Mesenchymal stem cell (in vitro differentiated cells and primary cell): ENCODE data around the gene HMGCLL1.

ENCODE experiments used
- DNase-seq: peaks from one replicate; pipeline ENCODE4 v3.0.0-alpha.2; 2013
- H2AFZ ChIP-seq: one replicate; pipeline ENCODE4 v1.6.1; 2013; ENCODE audit warnings: low read depth, mild to moderate bottlenecking, control low read depth, inconsistent platforms, low read length, moderate library complexity
- H2AK5ac ChIP-seq: 2 replicates; pipeline ENCODE4 v1.6.1; 2013; ENCODE audit warnings: low read length, moderate library complexity, mild to moderate bottlenecking, inconsistent platforms; ENCODE audit not compliant: severe bottlenecking
- H2BK120ac ChIP-seq: one replicate; pipeline ENCODE4 v1.6.1; 2013; ENCODE audit warnings: low read depth, mild to moderate bottlenecking, inconsistent platforms, low read length, moderate library complexity
- H2BK12ac ChIP-seq, 2 experiments: one replicate each; pipeline ENCODE4 v1.6.1; 2013; ENCODE audit warnings: inconsistent platforms in 2 of 2, low read length in 2 of 2, mild to moderate bottlenecking in 2 of 2, moderate library complexity in 2 of 2, control low read depth in 1 of 2
- H2BK15ac ChIP-seq: one replicate; pipeline ENCODE4 v1.6.1; 2013; ENCODE audit warnings: mild to moderate bottlenecking, low read depth, inconsistent platforms; ENCODE audit not compliant: poor library complexity, severe bottlenecking
- H2BK5ac ChIP-seq: 2 replicates; pipeline ENCODE4 v1.6.1; 2013; ENCODE audit warnings: low read depth, mild to moderate bottlenecking, low read length, control low read depth, inconsistent platforms; ENCODE audit not compliant: poor library complexity, severe bottlenecking
- H3K14ac ChIP-seq, 2 experiments: one replicate each; pipeline ENCODE4 v1.6.1; 2013; ENCODE audit warnings: inconsistent platforms in 2 of 2, low read length in 2 of 2, control low read depth in 1 of 2, mild to moderate bottlenecking in 1 of 2, moderate library complexity in 1 of 2
- H3K18ac ChIP-seq, 2 experiments: one replicate each; pipeline ENCODE4 v1.6.1; 2013; ENCODE audit warnings: inconsistent platforms in 2 of 2, low read length in 2 of 2, control low read depth in 1 of 2, low read depth in 1 of 2, mild to moderate bottlenecking in 1 of 2
- H3K23ac ChIP-seq, 2 experiments: one replicate each; pipeline ENCODE4 v1.6.1; 2013; ENCODE audit warnings: inconsistent platforms in 2 of 2, low read length in 2 of 2, mild to moderate bottlenecking in 2 of 2, moderate library complexity in 2 of 2, control low read depth in 1 of 2
- H3K27ac ChIP-seq: 2 replicates; pipeline ENCODE4 v1.5.1; 2013; ENCODE audit warnings: mild to moderate bottlenecking, moderate library complexity, low read length, control low read depth, inconsistent platforms; ENCODE audit not compliant: poor library complexity, severe bottlenecking
- H3K27me3 ChIP-seq, 2 experiments: 2 replicates each; pipeline versions ENCODE4 v1.6.1 to v1.7.0; 2013; ENCODE audit warnings: low read length in 2 of 2, mild to moderate bottlenecking in 2 of 2, moderate library complexity in 2 of 2, control low read depth in 1 of 2, inconsistent platforms in 1 of 2; ENCODE audit not compliant: control insufficient read depth in 1 of 2, insufficient read depth in 1 of 2
- H3K36me3 ChIP-seq, 2 experiments: 2 replicates each; pipeline versions ENCODE4 v1.6.1 to v1.7.0; 2013; ENCODE audit warnings: low read length in 2 of 2, control low read depth in 1 of 2, inconsistent platforms in 1 of 2, low read depth in 1 of 2, mild to moderate bottlenecking in 1 of 2; ENCODE audit not compliant: insufficient read depth in 2 of 2, control insufficient read depth in 1 of 2
- H3K4ac ChIP-seq, 2 experiments: one replicate each; pipeline ENCODE4 v1.6.1; 2013; ENCODE audit warnings: inconsistent platforms in 2 of 2, low read length in 2 of 2, mild to moderate bottlenecking in 2 of 2, moderate library complexity in 2 of 2, control low read depth in 1 of 2, low read depth in 1 of 2
- H3K4me1 ChIP-seq: 2 replicates; pipeline ENCODE4 v1.6.1; 2013; ENCODE audit warnings: low read depth, low read length, control low read depth; ENCODE audit not compliant: control insufficient read depth, insufficient read depth
- H3K4me2 ChIP-seq: 2 replicates; pipeline ENCODE4 v1.6.1; 2013; ENCODE audit warnings: low read length, mild to moderate bottlenecking, inconsistent platforms; ENCODE audit not compliant: poor library complexity, severe bottlenecking
- H3K4me3 ChIP-seq, 2 experiments: 2 replicates each; pipeline versions ENCODE4 v1.5.1 to v1.7.0; 2013; ENCODE audit warnings: low read length in 2 of 2, mild to moderate bottlenecking in 2 of 2, control low read depth in 1 of 2, low read depth in 1 of 2; ENCODE audit not compliant: insufficient read depth in 1 of 2
- H3K79me1 ChIP-seq: replicated peaks from 2 replicates; pipeline ENCODE4 v1.6.1; 2013; ENCODE audit warnings: mild to moderate bottlenecking, control low read depth, low read length, inconsistent platforms; ENCODE audit not compliant: poor library complexity, severe bottlenecking
- H3K9ac ChIP-seq: 2 replicates; pipeline ENCODE4 v1.7.0; 2013; ENCODE audit warnings: mild to moderate bottlenecking, low read length, moderate library complexity
- H3K9me3 ChIP-seq: 2 replicates; pipeline ENCODE4 v1.7.0; 2013; ENCODE audit warnings: mild to moderate bottlenecking, low read length; ENCODE audit not compliant: control insufficient read depth
- H4K8ac ChIP-seq: one replicate; pipeline ENCODE4 v1.6.1; 2013; ENCODE audit warnings: inconsistent platforms, mild to moderate bottlenecking, low read length, moderate library complexity
- H4K91ac ChIP-seq: one replicate; pipeline ENCODE4 v1.6.1; 2013; ENCODE audit warnings: mild to moderate bottlenecking, low read length, inconsistent platforms
- WGBS: methylation state at CpG from one replicate; pipeline ENCODE4 v1.1.7; 2013; ENCODE audit warnings: mixed read lengths; 5-methylcytosine and 5-hydroxymethylcytosine counted together

HMGCLL1 gene

DNA sequence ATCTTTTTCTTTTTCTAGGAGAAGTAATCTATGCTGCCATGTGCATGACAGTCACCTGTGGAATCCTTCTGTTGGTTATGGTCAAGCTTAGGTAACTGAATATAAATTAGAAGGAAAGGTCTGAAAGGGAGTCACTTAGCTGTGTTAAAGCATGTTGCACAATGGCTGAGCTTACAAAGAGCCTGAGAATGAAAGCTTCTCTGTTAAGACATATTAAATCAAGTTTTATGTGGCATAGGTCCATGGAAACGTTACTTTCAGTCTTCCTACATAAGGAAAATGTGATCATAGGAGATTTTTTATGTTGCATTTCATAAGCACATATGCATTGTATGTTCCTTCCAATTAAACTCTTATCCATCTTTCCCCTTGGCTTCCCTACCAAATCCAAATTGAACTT, 179.6 kb downstream of the HMGCLL1 start:
- Histone ChIP-seq H2BK12ac (no peak overlapping the region), H3K4ac (no peak overlapping the region), H2AFZ (no peak overlapping the region), H3K79me1 (no peaks in the 10 kb centered on the region), H3K27me3 (no peaks in the 10 kb centered on the region), H2AK5ac (no peak overlapping the region), H3K27ac (no peak overlapping the region), H3K4me2 (no peak overlapping the region), H2BK5ac (no peak overlapping the region), H3K9ac (no peak overlapping the region), H3K23ac (no peak overlapping the region), H4K8ac (no peak overlapping the region), H2BK120ac (no peak overlapping the region), H3K4me3 (no peak overlapping the region), H2BK15ac (no peak overlapping the region), H3K14ac (no peak overlapping the region), H3K9me3 (no peaks in the 10 kb centered on the region), H3K4me1 (no peaks in the 10 kb centered on the region), H4K91ac (no peak overlapping the region), H3K18ac (no peak overlapping the region), H3K36me3 (no peaks in the 10 kb centered on the region)
- no CpG with 5 or more reads among the region's 1 CpG for WGBS
- DNase-seq = peak; percentile 77

DNA sequence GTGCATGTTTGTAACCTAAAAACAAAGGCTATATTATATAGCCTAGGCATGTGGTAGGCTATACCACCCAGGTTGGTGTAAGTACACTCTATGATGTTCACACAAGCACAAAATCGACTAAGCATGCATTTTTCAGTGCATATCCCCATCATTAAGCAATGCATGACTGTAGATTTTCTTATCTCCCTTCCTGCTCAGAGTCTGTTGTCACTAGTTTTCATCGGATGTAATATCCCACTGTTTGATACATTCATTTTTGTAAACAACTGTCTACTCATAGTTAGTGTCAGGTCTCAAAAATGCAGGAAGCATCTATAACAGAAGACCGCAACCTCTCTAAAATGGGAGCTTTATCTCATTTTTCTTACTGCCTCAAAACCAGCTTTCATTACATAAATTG, 181.0 kb downstream of the HMGCLL1 start:
- DNase-seq = peak; percentile 84
- Histone ChIP-seq H3K9ac (no peak overlapping the region), H3K9me3 (no peaks in the 10 kb centered on the region), H2BK15ac (no peak overlapping the region), H3K79me1 (no peaks in the 10 kb centered on the region), H3K4ac (no peak overlapping the region), H3K4me2 (no peak overlapping the region), H3K27ac (no peak overlapping the region), H2AK5ac (no peak overlapping the region), H3K14ac (no peak overlapping the region), H2AFZ (no peak overlapping the region), H3K27me3 (no peaks in the 10 kb centered on the region), H3K4me3 (no peak overlapping the region), H3K4me1 (no peaks in the 10 kb centered on the region), H3K36me3 (no peaks in the 10 kb centered on the region), H4K91ac (no peak overlapping the region), H3K18ac (no peak overlapping the region), H2BK5ac (no peak overlapping the region), H2BK12ac (no peak overlapping the region), H3K23ac (no peak overlapping the region), H2BK120ac (no peak overlapping the region), H4K8ac (no peak overlapping the region)
- 50% methylated on average over 2 of the region's 3 CpGs for WGBS

DNA sequence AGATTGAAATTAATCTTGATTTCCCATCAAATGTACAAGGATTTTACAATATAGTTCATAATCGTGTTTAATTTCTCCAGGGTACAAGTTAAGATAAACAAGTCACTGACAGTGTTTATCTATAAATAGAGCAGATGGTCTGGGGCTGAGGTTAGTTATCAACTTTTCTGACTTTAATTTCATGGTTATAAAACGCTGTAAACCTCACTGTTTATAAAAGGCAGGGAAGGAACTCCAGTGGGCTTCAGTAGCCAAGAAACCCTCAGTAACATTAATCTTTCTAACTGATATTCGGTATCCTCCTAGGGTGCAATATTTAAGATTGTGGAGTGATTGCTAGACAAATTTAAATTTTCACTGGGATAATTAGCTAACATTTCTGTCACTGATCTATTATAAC, 183.1 kb downstream of the HMGCLL1 start:
- Histone ChIP-seq H3K27ac (no peak overlapping the region), H3K36me3 (no peaks in the 10 kb centered on the region), H2BK12ac (no peak overlapping the region), H3K79me1 (no peaks in the 10 kb centered on the region), H3K23ac (no peak overlapping the region), H3K9me3 (no peaks in the 10 kb centered on the region), H3K4ac (no peak overlapping the region), H3K27me3 (no peaks in the 10 kb centered on the region), H3K4me3 (no peak overlapping the region), H3K9ac (no peak overlapping the region), H2BK5ac (no peak overlapping the region), H4K91ac (no peak overlapping the region), H2AFZ (no peak overlapping the region), H2AK5ac (no peak overlapping the region), H3K18ac (no peak overlapping the region), H3K4me2 (no peak overlapping the region), H3K14ac (no peak overlapping the region), H3K4me1 (no peaks in the 10 kb centered on the region), H2BK120ac (no peak overlapping the region), H2BK15ac (no peak overlapping the region), H4K8ac (no peak overlapping the region)
- WGBS = no CpG with 5 or more reads among the region's 3 CpGs
- peak; percentile 40 for DNase-seq

DNA sequence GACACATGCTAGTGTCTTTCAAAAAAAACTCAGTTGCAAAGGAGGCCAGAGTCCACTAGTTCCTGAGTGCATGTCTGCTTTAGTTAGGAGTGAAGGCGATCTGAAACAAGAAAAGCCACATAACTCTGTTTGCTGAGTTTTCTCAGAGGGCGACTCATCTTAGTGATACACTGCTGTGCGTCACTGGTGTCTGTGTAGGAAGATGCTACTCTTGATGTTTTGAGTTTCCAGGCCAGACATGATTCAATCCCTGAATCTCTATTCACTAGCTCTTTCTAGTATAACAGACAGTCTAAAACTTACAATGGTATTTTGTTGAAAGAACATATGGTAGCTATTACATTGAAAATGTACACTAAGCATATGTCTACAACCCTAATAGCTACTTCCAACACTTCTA, 190.8 kb downstream of the HMGCLL1 start:
- Histone ChIP-seq H3K18ac (no peak overlapping the region), H2BK15ac (no peak overlapping the region), H3K4me1 (no peaks in the 10 kb centered on the region), H3K9ac (no peak overlapping the region), H3K23ac (no peak overlapping the region), H3K9me3 (no peaks in the 10 kb centered on the region), H3K14ac (no peak overlapping the region), H3K4ac (no peak overlapping the region), H2BK120ac (no peak overlapping the region), H2AFZ (no peak overlapping the region), H3K36me3 (no peaks in the 10 kb centered on the region), H3K27me3 (no peaks in the 10 kb centered on the region), H3K27ac (no peak overlapping the region), H4K91ac (no peak overlapping the region), H3K4me2 (no peak overlapping the region), H2BK12ac (peak overlapping the region in 1 of 2 experiments; percentile 63), H2AK5ac (no peak overlapping the region), H2BK5ac (no peak overlapping the region), H4K8ac (peak overlapping the region; percentile 13), H3K4me3 (no peak overlapping the region), H3K79me1 (no peaks in the 10 kb centered on the region)
- WGBS = 68% methylated on average over 3 of the region's 3 CpGs
- DNase-seq = peak; percentile 81
